Lower lobe of right lung (tissue), 2 donors: ENCODE data around the gene FAM163B. TPM values are rescaled to one million over a fixed set of nuclear protein-coding genes. Genes with fewer than 3 reads are reported as not detected.

Source experiments
- ATAC-seq, 2 donors: fragments of 200-7000 bp; cut with Tn5 transposase; one replicate each; pipeline ENCODE4 v1.9.1; 2020 to 2022; ENCODE audit warnings: mild to moderate bottlenecking in 2 of 2, moderate library complexity in 2 of 2
- DNase-seq: peaks from one replicate; pipeline ENCODE4 v3.0.0-alpha.2; 2020
- H3K27ac ChIP-seq: fragments of 200-600 bp; one replicate; pipeline ENCODE4 v1.8.0; 2022
- H3K27me3 ChIP-seq: fragments of 200-600 bp; one replicate; pipeline ENCODE4 v1.8.0; 2022; ENCODE audit warnings: low read depth
- H3K36me3 ChIP-seq: fragments of 200-600 bp; one replicate; pipeline ENCODE4 v1.8.0; 2022; ENCODE audit warnings: mild to moderate bottlenecking
- H3K4me1 ChIP-seq: fragments of 200-600 bp; one replicate; pipeline ENCODE4 v1.8.0; 2022
- H3K4me3 ChIP-seq: fragments of 200-600 bp; one replicate; pipeline ENCODE4 v1.8.0; 2022; ENCODE audit warnings: mild to moderate bottlenecking
- H3K9me3 ChIP-seq: fragments of 200-600 bp; one replicate; pipeline ENCODE4 v1.8.0; 2022
- CTCF ChIP-seq: fragments of 200-600 bp; IDR thresholded peaks from one replicate; pipeline ENCODE4 v1.8.0; 2022; ENCODE audit warnings: antibody characterized with exemption, mild to moderate bottlenecking
- intact Hi-C: fragments of 100-400 bp; cut with DNase I; formaldehyde crosslinking; loops from one replicate; pipeline ENCODE4 v1.11.0; 2022
- total RNA-seq: library from RNA; stranded (reverse); fragmentation: NEBNext Ultra II Directional; extraction: Animal tissue kit (Norgen Biotek cat#: 25700); gene quantifications from one replicate; pipeline ENCODE4 v1.2.1, GENCODE V29; 2021
- donor health status: DM: no; HTN: yes; CAD: no; lungs with severe emphysema.

FAM163B gene
- total RNA-seq, 1 donor from 2014 or later: not detected

- intact Hi-C loops: no loop called here
- no peak for DNase-seq
Measured at GRCh38 chr9:133653638-133654037, 44.4 kb upstream of the FAM163B start.

GRCh38 chr9:133650026-133650425 is 40.8 kb upstream of the FAM163B start:
- Histone ChIP-seq H3K4me3 (no peak overlapping the region), H3K27ac (no peak overlapping the region), H3K36me3 (no peaks in the 10 kb centered on the region), H3K27me3 (peaks cover 25% of the 10 kb centered on the region), H3K4me1 (no peaks in the 10 kb centered on the region), H3K9me3 (no peaks in the 10 kb centered on the region)
- TF ChIP-seq CTCF: no peak
- ATAC-seq (no peak), DNase-seq (no peak)
- intact Hi-C loops: no loop called here

More at GRCh38 chr9:133653638-133654037, 44.4 kb upstream of the FAM163B start:
- peaks cover 5% of the 10 kb centered on the region for H3K4me1 ChIP-seq
- ATAC-seq: no peak
- no peaks in the 10 kb centered on the region for H3K9me3 ChIP-seq
- peaks cover 43% of the 10 kb centered on the region for H3K27me3 ChIP-seq
- TF ChIP-seq CTCF: no peak
- H3K4me3 ChIP-seq: no peak overlapping the region
- no peaks in the 10 kb centered on the region for H3K36me3 ChIP-seq
- H3K27ac ChIP-seq: no peak overlapping the region

GRCh38 chr9:133649194-133649593 is 40.0 kb upstream of the FAM163B start:
- intact Hi-C loops: no loop called here
- Histone ChIP-seq H3K36me3 (no peaks in the 10 kb centered on the region), H3K27me3 (peaks cover 20% of the 10 kb centered on the region), H3K27ac (no peak overlapping the region), H3K4me1 (no peaks in the 10 kb centered on the region), H3K4me3 (no peak overlapping the region), H3K9me3 (no peaks in the 10 kb centered on the region)
- no peak for TF ChIP-seq CTCF
- no peak for ATAC-seq
- DNase-seq: no peak

- DNase-seq: peak; percentile 40
- H3K4me1 ChIP-seq: no peaks in the 10 kb centered on the region
- TF ChIP-seq CTCF: no peak
- H3K9me3 ChIP-seq: no peaks in the 10 kb centered on the region
- H3K36me3 ChIP-seq: no peaks in the 10 kb centered on the region
- H3K4me3 ChIP-seq: no peak overlapping the region
- H3K27ac ChIP-seq: no peak overlapping the region
- intact Hi-C loops: no loop called here
- H3K27me3 ChIP-seq: peaks cover 16% of the 10 kb centered on the region
- no peak for ATAC-seq
Measured at GRCh38 chr9:133647765-133648469, 38.7 kb upstream of the FAM163B start.

GRCh38 chr9:133647148-133647547 is 38.0 kb upstream of the FAM163B start:
- TF ChIP-seq CTCF: no peak
- no peaks in the 10 kb centered on the region for H3K36me3 ChIP-seq
- ATAC-seq: no peak
- no peak overlapping the region for H3K27ac ChIP-seq
- intact Hi-C loops: no loop called here
- H3K4me3 ChIP-seq: no peak overlapping the region
- no peak for DNase-seq
- peaks cover 8% of the 10 kb centered on the region for H3K27me3 ChIP-seq
- no peaks in the 10 kb centered on the region for H3K9me3 ChIP-seq
- H3K4me1 ChIP-seq: no peaks in the 10 kb centered on the region
